Retinal pigment epithelial cell (primary cell): ENCODE data around the gene ESPN.

Experiments used
- DNase-seq: peaks from one replicate; pipeline ENCODE4 v3.0.0-alpha.2; 2010; ENCODE audit warnings: low read depth
- H3K4me3 ChIP-seq: 2 replicates; pipeline ENCODE4 v1.5.1; 2011; ENCODE audit warnings: mild to moderate bottlenecking, low read length, control low read depth, moderate library complexity
- CTCF ChIP-seq: conservative IDR thresholded peaks from 2 replicates; pipeline ENCODE4 v1.5.1; 2011; ENCODE audit warnings: low read depth, low read length, control low read depth, inconsistent platforms

Gene ESPN

GRCh38 chr1:6472391-6472790 is 47.8 kb downstream of the ESPN start:
- no peak for DNase-seq
- peak; percentile 41 for TF ChIP-seq CTCF
- H3K4me3 ChIP-seq, result no peak overlapping the region

- H3K4me3 ChIP-seq, result no peak overlapping the region
- DNase-seq, result no peak
- TF ChIP-seq CTCF, result no peak
These were observed 48.6 kb downstream of the ESPN start for GRCh38 chr1:6473156-6473555.

GRCh38 chr1:6473974-6474814 is 49.6 kb downstream of the ESPN start:
- no peak for DNase-seq
- TF ChIP-seq CTCF, result no peak
- H3K4me3 ChIP-seq, result no peak overlapping the region

- H3K4me3 ChIP-seq, result no peak overlapping the region
- no peak for TF ChIP-seq CTCF
- no peak for DNase-seq
These were observed 50.3 kb downstream of the ESPN start for GRCh38 chr1:6474815-6475282.

GRCh38 chr1:6475381-6476133 is 51.0 kb downstream of the ESPN start:
- DNase-seq, result no peak
- no peak overlapping the region for H3K4me3 ChIP-seq
- TF ChIP-seq CTCF, result peak; percentile 97

GRCh38 chr1:6476483-6476882 is 51.9 kb downstream of the ESPN start:
- H3K4me3 ChIP-seq, result no peak overlapping the region
- DNase-seq, result no peak
- TF ChIP-seq CTCF, result no peak
